HepG2 (cell line): ENCODE data around the gene LMTK2.

Experiments used
- JUNB ChIP-seq: sonication (generic); formaldehyde crosslinking; IDR thresholded peaks from 2 replicates; pipeline ENCODE4 v1.8.0; 2022; ENCODE audit warnings: missing genetic modification reagents, mild to moderate bottlenecking, borderline replicate concordance
- KMT2A ChIP-seq: sonication (generic); formaldehyde crosslinking; IDR thresholded peaks from 2 replicates; pipeline ENCODE4 v1.4.0; 2020; ENCODE audit warnings: missing genetic modification reagents
- RCOR2 ChIP-seq: IDR thresholded peaks from 2 replicates; pipeline ENCODE4 v1.6.1; 2016; ENCODE audit warnings: missing biosample characterization, missing genetic modification reagents
- YY1 ChIP-seq: IDR thresholded peaks from 2 replicates; pipeline ENCODE4 v1.6.1; 2011; ENCODE audit warnings: low read length, low read depth, moderate library complexity, mild to moderate bottlenecking; ENCODE audit not compliant: insufficient read depth, insufficient replicate concordance
- ZNF256 ChIP-seq: sonication (generic); formaldehyde crosslinking; conservative IDR thresholded peaks from 2 replicates; pipeline ENCODE4 v1.4.0; 2020; ENCODE audit warnings: missing genetic modification reagents
- ZNF775 ChIP-seq: sonication (generic); formaldehyde crosslinking; IDR thresholded peaks from 2 replicates; pipeline ENCODE4 v1.4.0; 2020; ENCODE audit warnings: missing genetic modification reagents, mild to moderate bottlenecking, moderate library complexity, borderline replicate concordance
- TF ChIP-seq, protein P1 (sequence below), 2 experiments: IDR thresholded peaks; 2 replicates each; pipeline ENCODE4 v1.6.1; 2011 to 2012; ENCODE audit warnings: low read length in 2 of 2, borderline replicate concordance in 1 of 2, low read depth in 1 of 2, mild to moderate bottlenecking in 1 of 2, moderate library complexity in 1 of 2
- TF ChIP-seq, protein P2 (sequence below): sonication (generic); formaldehyde crosslinking; IDR thresholded peaks from 2 replicates; pipeline ENCODE4 v1.5.0; 2020; ENCODE audit warnings: mild to moderate bottlenecking, missing genetic modification reagents, moderate library complexity
- TF ChIP-seq, protein P3 (sequence below): sonication (generic); formaldehyde crosslinking; IDR thresholded peaks from 2 replicates; pipeline ENCODE4 v1.4.0; 2020; ENCODE audit warnings: missing genetic modification reagents
- TF ChIP-seq, protein P4 (sequence below): sonication (generic); formaldehyde crosslinking; IDR thresholded peaks from 2 replicates; pipeline ENCODE4 v1.5.1; 2020; ENCODE audit warnings: missing genetic modification reagents, mild to moderate bottlenecking, borderline replicate concordance
- TF ChIP-seq, protein P5 (sequence below): sonication (generic); formaldehyde crosslinking; IDR thresholded peaks from 2 replicates; pipeline ENCODE4 v1.4.0; 2020; ENCODE audit warnings: missing genetic modification reagents, borderline replicate concordance

DNA sequence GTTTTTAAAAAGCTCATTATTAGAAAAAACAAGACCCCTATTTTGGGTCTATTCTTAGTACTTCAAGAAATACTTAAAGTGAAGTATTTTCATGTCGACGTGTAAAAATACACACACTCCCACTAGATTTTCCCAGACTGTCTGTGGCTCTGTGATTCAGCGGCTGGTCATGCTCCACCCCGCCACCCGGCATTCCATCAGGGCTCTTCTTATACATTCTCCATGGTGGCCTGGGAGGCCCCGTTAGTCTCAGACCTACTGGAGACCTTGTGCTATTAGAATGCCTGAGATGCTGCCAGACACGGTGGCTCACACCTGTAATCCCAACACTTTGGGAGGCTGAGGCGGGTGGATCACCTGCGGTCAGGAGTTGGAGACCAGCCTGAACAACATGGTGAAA, 132.3 kb downstream of the LMTK2 start:
- no peak for TF ChIP-seq YY1
- TF ChIP-seq, protein P1, sequence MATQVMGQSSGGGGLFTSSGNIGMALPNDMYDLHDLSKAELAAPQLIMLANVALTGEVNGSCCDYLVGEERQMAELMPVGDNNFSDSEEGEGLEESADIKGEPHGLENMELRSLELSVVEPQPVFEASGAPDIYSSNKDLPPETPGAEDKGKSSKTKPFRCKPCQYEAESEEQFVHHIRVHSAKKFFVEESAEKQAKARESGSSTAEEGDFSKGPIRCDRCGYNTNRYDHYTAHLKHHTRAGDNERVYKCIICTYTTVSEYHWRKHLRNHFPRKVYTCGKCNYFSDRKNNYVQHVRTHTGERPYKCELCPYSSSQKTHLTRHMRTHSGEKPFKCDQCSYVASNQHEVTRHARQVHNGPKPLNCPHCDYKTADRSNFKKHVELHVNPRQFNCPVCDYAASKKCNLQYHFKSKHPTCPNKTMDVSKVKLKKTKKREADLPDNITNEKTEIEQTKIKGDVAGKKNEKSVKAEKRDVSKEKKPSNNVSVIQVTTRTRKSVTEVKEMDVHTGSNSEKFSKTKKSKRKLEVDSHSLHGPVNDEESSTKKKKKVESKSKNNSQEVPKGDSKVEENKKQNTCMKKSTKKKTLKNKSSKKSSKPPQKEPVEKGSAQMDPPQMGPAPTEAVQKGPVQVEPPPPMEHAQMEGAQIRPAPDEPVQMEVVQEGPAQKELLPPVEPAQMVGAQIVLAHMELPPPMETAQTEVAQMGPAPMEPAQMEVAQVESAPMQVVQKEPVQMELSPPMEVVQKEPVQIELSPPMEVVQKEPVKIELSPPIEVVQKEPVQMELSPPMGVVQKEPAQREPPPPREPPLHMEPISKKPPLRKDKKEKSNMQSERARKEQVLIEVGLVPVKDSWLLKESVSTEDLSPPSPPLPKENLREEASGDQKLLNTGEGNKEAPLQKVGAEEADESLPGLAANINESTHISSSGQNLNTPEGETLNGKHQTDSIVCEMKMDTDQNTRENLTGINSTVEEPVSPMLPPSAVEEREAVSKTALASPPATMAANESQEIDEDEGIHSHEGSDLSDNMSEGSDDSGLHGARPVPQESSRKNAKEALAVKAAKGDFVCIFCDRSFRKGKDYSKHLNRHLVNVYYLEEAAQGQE (IDR thresholded peaks at IDR 0.05; ENCODE audit: borderline replicate concordance in 1 of 2, low read depth in 1 of 2, low read length in 2 of 2): no peak
- TF ChIP-seq ZNF256 (CRISPR knock-in tag): no peak
- TF ChIP-seq, protein P2, sequence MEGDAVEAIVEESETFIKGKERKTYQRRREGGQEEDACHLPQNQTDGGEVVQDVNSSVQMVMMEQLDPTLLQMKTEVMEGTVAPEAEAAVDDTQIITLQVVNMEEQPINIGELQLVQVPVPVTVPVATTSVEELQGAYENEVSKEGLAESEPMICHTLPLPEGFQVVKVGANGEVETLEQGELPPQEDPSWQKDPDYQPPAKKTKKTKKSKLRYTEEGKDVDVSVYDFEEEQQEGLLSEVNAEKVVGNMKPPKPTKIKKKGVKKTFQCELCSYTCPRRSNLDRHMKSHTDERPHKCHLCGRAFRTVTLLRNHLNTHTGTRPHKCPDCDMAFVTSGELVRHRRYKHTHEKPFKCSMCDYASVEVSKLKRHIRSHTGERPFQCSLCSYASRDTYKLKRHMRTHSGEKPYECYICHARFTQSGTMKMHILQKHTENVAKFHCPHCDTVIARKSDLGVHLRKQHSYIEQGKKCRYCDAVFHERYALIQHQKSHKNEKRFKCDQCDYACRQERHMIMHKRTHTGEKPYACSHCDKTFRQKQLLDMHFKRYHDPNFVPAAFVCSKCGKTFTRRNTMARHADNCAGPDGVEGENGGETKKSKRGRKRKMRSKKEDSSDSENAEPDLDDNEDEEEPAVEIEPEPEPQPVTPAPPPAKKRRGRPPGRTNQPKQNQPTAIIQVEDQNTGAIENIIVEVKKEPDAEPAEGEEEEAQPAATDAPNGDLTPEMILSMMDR (CRISPR knock-in tag): no peak
- no peak for TF ChIP-seq KMT2A (CRISPR knock-in tag)
- no peak for TF ChIP-seq RCOR2 (CRISPR knock-in tag)
- TF ChIP-seq JUNB (CRISPR knock-in tag): no peak
- TF ChIP-seq, protein P3, sequence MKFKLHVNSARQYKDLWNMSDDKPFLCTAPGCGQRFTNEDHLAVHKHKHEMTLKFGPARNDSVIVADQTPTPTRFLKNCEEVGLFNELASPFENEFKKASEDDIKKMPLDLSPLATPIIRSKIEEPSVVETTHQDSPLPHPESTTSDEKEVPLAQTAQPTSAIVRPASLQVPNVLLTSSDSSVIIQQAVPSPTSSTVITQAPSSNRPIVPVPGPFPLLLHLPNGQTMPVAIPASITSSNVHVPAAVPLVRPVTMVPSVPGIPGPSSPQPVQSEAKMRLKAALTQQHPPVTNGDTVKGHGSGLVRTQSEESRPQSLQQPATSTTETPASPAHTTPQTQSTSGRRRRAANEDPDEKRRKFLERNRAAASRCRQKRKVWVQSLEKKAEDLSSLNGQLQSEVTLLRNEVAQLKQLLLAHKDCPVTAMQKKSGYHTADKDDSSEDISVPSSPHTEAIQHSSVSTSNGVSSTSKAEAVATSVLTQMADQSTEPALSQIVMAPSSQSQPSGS: no peak
- TF ChIP-seq ZNF775 (CRISPR knock-in tag): no peak
- TF ChIP-seq, protein P4, sequence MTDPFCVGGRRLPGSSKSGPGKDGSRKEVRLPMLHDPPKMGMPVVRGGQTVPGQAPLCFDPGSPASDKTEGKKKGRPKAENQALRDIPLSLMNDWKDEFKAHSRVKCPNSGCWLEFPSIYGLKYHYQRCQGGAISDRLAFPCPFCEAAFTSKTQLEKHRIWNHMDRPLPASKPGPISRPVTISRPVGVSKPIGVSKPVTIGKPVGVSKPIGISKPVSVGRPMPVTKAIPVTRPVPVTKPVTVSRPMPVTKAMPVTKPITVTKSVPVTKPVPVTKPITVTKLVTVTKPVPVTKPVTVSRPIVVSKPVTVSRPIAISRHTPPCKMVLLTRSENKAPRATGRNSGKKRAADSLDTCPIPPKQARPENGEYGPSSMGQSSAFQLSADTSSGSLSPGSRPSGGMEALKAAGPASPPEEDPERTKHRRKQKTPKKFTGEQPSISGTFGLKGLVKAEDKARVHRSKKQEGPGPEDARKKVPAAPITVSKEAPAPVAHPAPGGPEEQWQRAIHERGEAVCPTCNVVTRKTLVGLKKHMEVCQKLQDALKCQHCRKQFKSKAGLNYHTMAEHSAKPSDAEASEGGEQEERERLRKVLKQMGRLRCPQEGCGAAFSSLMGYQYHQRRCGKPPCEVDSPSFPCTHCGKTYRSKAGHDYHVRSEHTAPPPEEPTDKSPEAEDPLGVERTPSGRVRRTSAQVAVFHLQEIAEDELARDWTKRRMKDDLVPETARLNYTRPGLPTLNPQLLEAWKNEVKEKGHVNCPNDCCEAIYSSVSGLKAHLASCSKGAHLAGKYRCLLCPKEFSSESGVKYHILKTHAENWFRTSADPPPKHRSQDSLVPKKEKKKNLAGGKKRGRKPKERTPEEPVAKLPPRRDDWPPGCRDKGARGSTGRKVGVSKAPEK (CRISPR knock-in tag): no peak
- TF ChIP-seq, protein P5, sequence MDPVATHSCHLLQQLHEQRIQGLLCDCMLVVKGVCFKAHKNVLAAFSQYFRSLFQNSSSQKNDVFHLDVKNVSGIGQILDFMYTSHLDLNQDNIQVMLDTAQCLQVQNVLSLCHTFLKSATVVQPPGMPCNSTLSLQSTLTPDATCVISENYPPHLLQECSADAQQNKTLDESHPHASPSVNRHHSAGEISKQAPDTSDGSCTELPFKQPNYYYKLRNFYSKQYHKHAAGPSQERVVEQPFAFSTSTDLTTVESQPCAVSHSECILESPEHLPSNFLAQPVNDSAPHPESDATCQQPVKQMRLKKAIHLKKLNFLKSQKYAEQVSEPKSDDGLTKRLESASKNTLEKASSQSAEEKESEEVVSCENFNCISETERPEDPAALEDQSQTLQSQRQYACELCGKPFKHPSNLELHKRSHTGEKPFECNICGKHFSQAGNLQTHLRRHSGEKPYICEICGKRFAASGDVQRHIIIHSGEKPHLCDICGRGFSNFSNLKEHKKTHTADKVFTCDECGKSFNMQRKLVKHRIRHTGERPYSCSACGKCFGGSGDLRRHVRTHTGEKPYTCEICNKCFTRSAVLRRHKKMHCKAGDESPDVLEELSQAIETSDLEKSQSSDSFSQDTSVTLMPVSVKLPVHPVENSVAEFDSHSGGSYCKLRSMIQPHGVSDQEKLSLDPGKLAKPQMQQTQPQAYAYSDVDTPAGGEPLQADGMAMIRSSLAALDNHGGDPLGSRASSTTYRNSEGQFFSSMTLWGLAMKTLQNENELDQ (CRISPR knock-in tag): no peak
